Activated naive CD8-positive, alpha-beta T cell treated with anti-CD3 and anti-CD28 coated beads for 36 hours (primary cell): ENCODE measurements around the gene PTPRD. TPM values are rescaled to one million over a fixed set of nuclear protein-coding genes. Genes with fewer than 3 reads are reported as not detected.
"Not testable (repeated sequence)": the region's sequence is repeated elsewhere in the genome, so short reads cannot be mapped to it uniquely, and the experiment has no call there.

Experiments used
- DNase-seq: peaks from one replicate; pipeline ENCODE4 v3.0.0; 2021
- H3K27ac Mint-ChIP-seq: one replicate; pipeline ENCODE4 v1.8.0; 2022; ENCODE audit warnings: mild to moderate bottlenecking, moderate library complexity, mixed read lengths
- H3K27me3 Mint-ChIP-seq: one replicate; pipeline ENCODE4 v1.8.0; 2022; ENCODE audit warnings: mild to moderate bottlenecking, mixed read lengths
- H3K36me3 Mint-ChIP-seq: one replicate; pipeline ENCODE4 v1.8.0; 2021; ENCODE audit warnings: mild to moderate bottlenecking, mixed read lengths
- H3K4me1 Mint-ChIP-seq: one replicate; pipeline ENCODE4 v1.8.0; 2021; ENCODE audit warnings: mixed read lengths
- H3K4me3 Mint-ChIP-seq: one replicate; pipeline ENCODE4 v1.8.0; 2022; ENCODE audit warnings: mild to moderate bottlenecking, moderate library complexity, mixed read lengths
- H3K9me3 Mint-ChIP-seq: one replicate; pipeline ENCODE4 v1.8.0; 2022; ENCODE audit warnings: mixed read lengths
- total RNA-seq, 2 experiments: library from RNA; stranded (reverse); gene quantifications; one replicate each; pipeline ENCODE4 v1.2.3, GENCODE V29; 2021

PTPRD gene
- total RNA-seq, 2 experiments from 2014 or later = 0.16 to 0.18 TPM

- peaks cover 4% of the 10 kb centered on the region for H3K27me3 Mint-ChIP-seq
- no peaks in the 10 kb centered on the region for H3K4me1 Mint-ChIP-seq
- H3K9me3 Mint-ChIP-seq = peaks cover 1% of the 10 kb centered on the region
- H3K4me3 Mint-ChIP-seq = no peak overlapping the region
- DNase-seq = no peak
- H3K36me3 Mint-ChIP-seq = no peaks in the 10 kb centered on the region
- H3K27ac Mint-ChIP-seq = no peak overlapping the region
Measured at GRCh38 chr9:9061627-9062026, 1551.2 kb downstream of the PTPRD start.

- Mint-ChIP-seq H3K4me1 (no peaks in the 10 kb centered on the region), H3K36me3 (no peaks in the 10 kb centered on the region), H3K9me3 (peaks cover 1% of the 10 kb centered on the region), H3K27me3 (no peaks in the 10 kb centered on the region), H3K27ac (no peak overlapping the region), H3K4me3 (no peak overlapping the region)
- DNase-seq = no peak
Measured at GRCh38 chr9:9054354-9054992, 1558.3 kb downstream of the PTPRD start.

GRCh38 chr9:9045572-9045971 lies 1567.2 kb downstream of the PTPRD start:
- no peak for DNase-seq
- Mint-ChIP-seq H3K4me1 (no peaks in the 10 kb centered on the region), H3K36me3 (no peaks in the 10 kb centered on the region), H3K27me3 (no peaks in the 10 kb centered on the region), H3K27ac (no peak overlapping the region), H3K9me3 (no peaks in the 10 kb centered on the region), H3K4me3 (no peak overlapping the region)

DNA sequence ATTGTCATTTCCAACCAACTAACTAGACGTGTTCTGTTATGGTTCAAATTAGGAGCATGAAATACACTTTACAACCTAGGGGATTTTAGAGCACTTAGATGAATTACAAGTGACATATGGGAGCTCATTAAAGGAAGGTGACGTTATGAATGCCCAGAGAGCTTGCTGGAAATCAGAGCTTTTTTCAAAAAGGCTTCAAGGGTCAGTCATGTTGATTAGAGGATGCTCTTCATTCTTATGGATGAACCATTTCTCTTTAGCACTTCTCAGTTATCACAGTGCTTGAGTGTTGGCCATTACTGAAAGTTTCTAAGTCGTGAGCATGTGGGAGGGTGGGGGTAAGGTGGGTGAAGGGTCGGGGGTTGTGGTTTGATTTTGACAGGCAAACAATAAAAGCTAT lies 1567.7 kb downstream of the PTPRD start:
- Mint-ChIP-seq H3K36me3 (no peaks in the 10 kb centered on the region), H3K27me3 (no peaks in the 10 kb centered on the region), H3K4me1 (no peaks in the 10 kb centered on the region), H3K27ac (no peak overlapping the region), H3K4me3 (no peak overlapping the region), H3K9me3 (no peaks in the 10 kb centered on the region)
- DNase-seq = no peak

DNA sequence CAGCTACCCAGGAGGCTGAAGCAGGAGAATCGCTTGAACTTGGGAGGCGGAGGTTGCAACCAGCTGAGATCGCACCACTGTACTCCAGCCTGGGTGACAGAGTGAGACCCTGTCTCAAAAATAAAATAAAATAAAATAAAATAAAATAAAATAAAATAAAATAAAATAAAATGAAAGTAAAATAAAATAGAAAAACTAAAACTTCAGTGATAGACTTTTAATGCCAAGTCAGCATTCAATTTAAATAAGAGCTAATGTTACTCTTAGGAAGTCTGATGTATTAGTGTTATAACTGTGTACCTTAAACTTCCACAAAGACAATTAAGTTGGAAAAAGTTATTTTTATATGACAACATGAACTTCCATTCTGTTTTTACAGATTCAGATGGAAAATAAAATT lies 1569.0 kb downstream of the PTPRD start:
- not testable (repeated sequence) for H3K4me3 Mint-ChIP-seq, H3K27ac Mint-ChIP-seq, H3K36me3 Mint-ChIP-seq, DNase-seq, H3K27me3 Mint-ChIP-seq, H3K4me1 Mint-ChIP-seq, H3K9me3 Mint-ChIP-seq

DNA sequence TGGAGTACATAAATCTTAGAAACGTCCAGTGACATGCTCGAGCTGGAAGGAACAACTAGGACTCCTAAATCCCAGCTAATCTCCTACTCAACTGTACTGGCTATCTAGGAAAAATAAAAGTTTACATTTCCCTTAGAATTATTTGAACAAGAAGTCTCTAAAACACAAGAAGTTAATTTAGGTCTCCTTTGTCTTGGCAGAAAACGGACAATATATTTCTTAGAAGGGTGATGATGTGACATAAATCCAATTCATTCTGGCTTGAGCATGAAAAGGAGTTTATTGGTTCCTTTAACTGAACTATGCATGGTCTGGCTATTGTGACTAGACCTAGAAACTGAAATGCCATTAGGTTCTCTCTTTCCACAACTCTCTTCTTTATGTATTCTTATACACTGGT lies 1571.0 kb downstream of the PTPRD start:
- no peaks in the 10 kb centered on the region for H3K9me3 Mint-ChIP-seq
- H3K4me1 Mint-ChIP-seq = no peaks in the 10 kb centered on the region
- DNase-seq = no peak
- no peak overlapping the region for H3K4me3 Mint-ChIP-seq
- no peak overlapping the region for H3K27ac Mint-ChIP-seq
- H3K36me3 Mint-ChIP-seq = no peaks in the 10 kb centered on the region
- no peaks in the 10 kb centered on the region for H3K27me3 Mint-ChIP-seq

DNA sequence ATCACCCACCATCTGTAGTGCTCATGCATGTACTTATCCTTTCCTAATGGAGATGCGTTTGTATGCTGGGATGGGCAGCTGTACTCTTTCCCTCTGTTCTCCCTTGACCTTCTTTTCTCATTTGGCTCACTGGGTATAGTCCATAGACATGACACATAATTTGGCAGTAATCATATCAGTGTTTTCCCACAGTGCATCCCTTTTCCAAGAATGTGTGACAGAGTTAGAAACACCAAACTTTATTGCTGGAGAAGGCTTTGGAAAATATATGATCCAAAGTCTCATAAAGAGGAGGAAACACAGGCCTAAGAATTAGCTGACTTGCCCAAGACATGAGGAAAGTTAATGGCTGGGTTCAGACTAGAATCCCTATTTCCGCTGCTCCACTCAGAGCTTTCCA lies 1579.8 kb downstream of the PTPRD start:
- no peaks in the 10 kb centered on the region for H3K27me3 Mint-ChIP-seq
- no peaks in the 10 kb centered on the region for H3K4me1 Mint-ChIP-seq
- H3K9me3 Mint-ChIP-seq = no peaks in the 10 kb centered on the region
- no peak overlapping the region for H3K4me3 Mint-ChIP-seq
- DNase-seq = no peak
- no peak overlapping the region for H3K27ac Mint-ChIP-seq
- H3K36me3 Mint-ChIP-seq = no peaks in the 10 kb centered on the region

- H3K36me3 Mint-ChIP-seq = no peaks in the 10 kb centered on the region
- no peaks in the 10 kb centered on the region for H3K4me1 Mint-ChIP-seq
- no peaks in the 10 kb centered on the region for H3K9me3 Mint-ChIP-seq
- H3K27ac Mint-ChIP-seq = no peak overlapping the region
- no peak for DNase-seq
- peaks cover 4% of the 10 kb centered on the region for H3K27me3 Mint-ChIP-seq
- H3K4me3 Mint-ChIP-seq = no peak overlapping the region
Measured at GRCh38 chr9:9016597-9016996, 1596.2 kb downstream of the PTPRD start.

DNA sequence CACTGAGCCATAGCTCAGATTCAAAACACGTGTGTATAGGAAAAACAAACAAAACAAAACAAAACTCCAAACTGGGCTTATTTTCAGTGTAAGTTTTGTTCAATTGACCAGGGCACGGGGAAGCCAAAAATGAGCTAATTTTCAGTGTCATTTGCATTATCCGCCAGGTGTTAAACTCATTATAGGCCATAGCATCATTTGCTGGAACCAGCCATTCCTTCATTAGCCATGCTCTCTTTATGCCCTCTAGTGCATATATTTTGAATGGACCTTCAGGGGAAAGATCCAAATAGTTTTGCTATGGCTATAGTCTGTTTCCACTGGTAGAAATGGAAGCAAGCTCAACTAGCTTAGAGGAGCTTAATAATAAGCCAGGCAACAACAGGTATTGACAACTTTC lies 1608.0 kb downstream of the PTPRD start:
- Mint-ChIP-seq H3K9me3 (peaks cover 3% of the 10 kb centered on the region), H3K27me3 (no peaks in the 10 kb centered on the region), H3K4me3 (no peak overlapping the region), H3K36me3 (no peaks in the 10 kb centered on the region), H3K4me1 (no peaks in the 10 kb centered on the region), H3K27ac (no peak overlapping the region)
- no peak for DNase-seq

- DNase-seq = no peak
- H3K27me3 Mint-ChIP-seq = no peaks in the 10 kb centered on the region
- no peaks in the 10 kb centered on the region for H3K4me1 Mint-ChIP-seq
- no peaks in the 10 kb centered on the region for H3K36me3 Mint-ChIP-seq
- no peak overlapping the region for H3K4me3 Mint-ChIP-seq
- H3K27ac Mint-ChIP-seq = no peak overlapping the region
- peaks cover 3% of the 10 kb centered on the region for H3K9me3 Mint-ChIP-seq
Measured at GRCh38 chr9:9002826-9003583, 1609.8 kb downstream of the PTPRD start.

GRCh38 chr9:8980496-8981013 lies 1632.2 kb downstream of the PTPRD start:
- no peaks in the 10 kb centered on the region for H3K4me1 Mint-ChIP-seq
- no peaks in the 10 kb centered on the region for H3K27me3 Mint-ChIP-seq
- H3K4me3 Mint-ChIP-seq = no peak overlapping the region
- no peak overlapping the region for H3K27ac Mint-ChIP-seq
- DNase-seq = no peak
- H3K36me3 Mint-ChIP-seq = no peaks in the 10 kb centered on the region
- no peaks in the 10 kb centered on the region for H3K9me3 Mint-ChIP-seq

DNA sequence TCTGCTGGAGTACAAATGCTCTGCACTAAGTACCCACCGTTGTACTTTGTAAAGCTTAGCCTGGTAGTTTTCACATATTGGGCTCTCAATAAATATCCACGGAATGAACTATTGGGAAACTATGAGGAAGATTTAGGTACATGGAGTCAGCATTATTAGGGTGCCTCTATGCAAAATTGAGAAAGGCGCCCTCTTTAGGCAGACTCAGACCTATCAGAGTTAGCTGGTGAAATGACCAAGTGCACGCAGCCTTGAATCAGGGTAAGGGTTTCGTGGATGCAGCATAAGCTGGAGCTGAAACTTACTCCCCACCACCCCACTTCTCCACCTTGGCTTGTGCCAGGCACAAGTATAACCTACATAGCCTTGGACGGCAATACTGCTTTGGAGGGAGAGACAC lies 1634.5 kb downstream of the PTPRD start:
- no peak for DNase-seq
- Mint-ChIP-seq H3K36me3 (no peaks in the 10 kb centered on the region), H3K4me3 (no peak overlapping the region), H3K27me3 (no peaks in the 10 kb centered on the region), H3K9me3 (peaks cover under 1% of the 10 kb centered on the region), H3K4me1 (no peaks in the 10 kb centered on the region), H3K27ac (no peak overlapping the region)

DNA sequence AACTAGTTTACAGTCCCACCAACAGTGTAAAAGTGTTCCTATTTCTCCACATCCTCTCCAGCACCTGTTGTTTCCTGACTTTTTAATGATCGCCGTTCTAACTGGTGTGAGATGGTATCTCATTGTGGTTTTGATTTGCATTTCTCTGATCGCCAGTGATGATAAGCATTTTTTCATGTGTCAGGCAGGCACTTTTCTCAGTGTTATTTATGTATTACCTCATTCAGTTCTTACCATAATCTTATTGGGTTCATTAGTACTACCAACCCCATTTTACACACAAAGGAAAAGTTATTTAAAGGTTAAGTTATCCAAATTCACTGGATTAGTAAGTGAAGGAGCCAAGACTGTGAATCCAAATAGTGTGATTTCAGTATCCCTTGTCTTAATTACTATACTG lies 1644.5 kb downstream of the PTPRD start:
- not testable (repeated sequence) for DNase-seq, H3K4me3 Mint-ChIP-seq, H3K9me3 Mint-ChIP-seq, H3K4me1 Mint-ChIP-seq, H3K27me3 Mint-ChIP-seq, H3K36me3 Mint-ChIP-seq, H3K27ac Mint-ChIP-seq

- no peak for DNase-seq
- Mint-ChIP-seq H3K36me3 (no peaks in the 10 kb centered on the region), H3K9me3 (peaks cover 4% of the 10 kb centered on the region), H3K4me1 (no peaks in the 10 kb centered on the region), H3K27ac (no peak overlapping the region), H3K27me3 (no peaks in the 10 kb centered on the region), H3K4me3 (no peak overlapping the region)
Measured at GRCh38 chr9:8963885-8964284, 1648.9 kb downstream of the PTPRD start.

- DNase-seq = no peak
- no peaks in the 10 kb centered on the region for H3K27me3 Mint-ChIP-seq
- H3K4me3 Mint-ChIP-seq = no peak overlapping the region
- H3K36me3 Mint-ChIP-seq = no peaks in the 10 kb centered on the region
- no peak overlapping the region for H3K27ac Mint-ChIP-seq
- H3K4me1 Mint-ChIP-seq = no peaks in the 10 kb centered on the region
- H3K9me3 Mint-ChIP-seq = peaks cover 4% of the 10 kb centered on the region
Measured at GRCh38 chr9:8962084-8962483, 1650.7 kb downstream of the PTPRD start.
